Gastroesophageal sphincter (tissue), 3 donors: ENCODE measurements around the gene GABRD.

Experiments used
- POLR2A ChIP-seq, 2 donors: fragments of 450-650 bp; IDR thresholded peaks; one replicate each; pipeline ENCODE4 v1.6.1; 2017; ENCODE audit warnings: antibody characterized with exemption in 2 of 2, mild to moderate bottlenecking in 2 of 2, moderate library complexity in 1 of 2
- TF ChIP-seq, protein P1 (sequence below), 4 experiments: fragments of 200-600 bp in 2 of 4; fragments of 450-650 bp in 2 of 4; sonication (generic) in 1 of 4; IDR thresholded peaks; one replicate each; pipeline ENCODE4 v1.5.1; 2017 to 2019; ENCODE audit warnings: antibody characterized with exemption in 4 of 4, mild to moderate bottlenecking in 2 of 4, moderate library complexity in 2 of 4

- TF ChIP-seq, protein P1, sequence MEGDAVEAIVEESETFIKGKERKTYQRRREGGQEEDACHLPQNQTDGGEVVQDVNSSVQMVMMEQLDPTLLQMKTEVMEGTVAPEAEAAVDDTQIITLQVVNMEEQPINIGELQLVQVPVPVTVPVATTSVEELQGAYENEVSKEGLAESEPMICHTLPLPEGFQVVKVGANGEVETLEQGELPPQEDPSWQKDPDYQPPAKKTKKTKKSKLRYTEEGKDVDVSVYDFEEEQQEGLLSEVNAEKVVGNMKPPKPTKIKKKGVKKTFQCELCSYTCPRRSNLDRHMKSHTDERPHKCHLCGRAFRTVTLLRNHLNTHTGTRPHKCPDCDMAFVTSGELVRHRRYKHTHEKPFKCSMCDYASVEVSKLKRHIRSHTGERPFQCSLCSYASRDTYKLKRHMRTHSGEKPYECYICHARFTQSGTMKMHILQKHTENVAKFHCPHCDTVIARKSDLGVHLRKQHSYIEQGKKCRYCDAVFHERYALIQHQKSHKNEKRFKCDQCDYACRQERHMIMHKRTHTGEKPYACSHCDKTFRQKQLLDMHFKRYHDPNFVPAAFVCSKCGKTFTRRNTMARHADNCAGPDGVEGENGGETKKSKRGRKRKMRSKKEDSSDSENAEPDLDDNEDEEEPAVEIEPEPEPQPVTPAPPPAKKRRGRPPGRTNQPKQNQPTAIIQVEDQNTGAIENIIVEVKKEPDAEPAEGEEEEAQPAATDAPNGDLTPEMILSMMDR (IDR thresholded peaks at IDR 0.05) = no peak
- no peak for TF ChIP-seq POLR2A (IDR thresholded peaks at IDR 0.05)
Measured at GRCh38 chr1:2001773-2002411, 17.3 kb upstream of the GABRD start.
